Liver (tissue), 3 donors: ENCODE results near the gene PPL.

Experiments
- CTCF ChIP-seq: fragments of 150-350 bp; IDR thresholded peaks from 2 replicates; pipeline ENCODE4 v1.5.1; 2017; ENCODE audit warnings: improper control_type of control experiment, low read depth, low read length; ENCODE audit not compliant: missing input control
- RXRA ChIP-seq, 2 donors: IDR thresholded peaks; 2 replicates each; pipeline ENCODE4 v1.6.1; 2017 to 2018; ENCODE audit warnings: antibody characterized with exemption in 2 of 2, mild to moderate bottlenecking in 1 of 2
- ZBTB33 ChIP-seq: IDR thresholded peaks from 2 replicates; pipeline ENCODE4 v1.6.1; 2016; ENCODE audit warnings: antibody characterized with exemption
- donor health status: healthy.
- donor health status: healthy.

GRCh38 chr16:4920826-4921225 is 16.1 kb downstream of the PPL start:
- TF ChIP-seq CTCF (no peak), RXRA (IDR thresholded peaks at IDR 0.05) (no peak), ZBTB33 (no peak)
